WERI-Rb-1 (cell line): ENCODE measurements around the gene ABAT.

Experiments used
- DNase-seq: peaks from one replicate; pipeline ENCODE4 v3.0.0-alpha.2; 2020
- H3K27ac ChIP-seq: fragments of 250-450 bp; sonication (Bioruptor Pico); 2 replicates; pipeline ENCODE4 v1.5.1; 2020; ENCODE audit warnings: mild to moderate bottlenecking, moderate library complexity
- H3K27me3 ChIP-seq: fragments of 250-450 bp; sonication (Bioruptor Pico); 2 replicates; pipeline ENCODE4 v1.5.1; 2021; ENCODE audit warnings: mild to moderate bottlenecking, low read depth, moderate library complexity; ENCODE audit not compliant: insufficient read depth, severe bottlenecking
- H3K36me3 ChIP-seq: fragments of 250-450 bp; sonication (Bioruptor Pico); 2 replicates; pipeline ENCODE4 v1.5.1; 2020; ENCODE audit warnings: mild to moderate bottlenecking, moderate library complexity
- H3K4me3 ChIP-seq: 2 replicates; pipeline ENCODE4 v1.5.1; 2011; ENCODE audit warnings: low read depth, mild to moderate bottlenecking, control low read depth, low read length
- H3K9me3 ChIP-seq: fragments of 250-450 bp; sonication (Bioruptor Pico); 2 replicates; pipeline ENCODE4 v1.5.1; 2021; ENCODE audit warnings: mild to moderate bottlenecking, moderate library complexity; ENCODE audit not compliant: severe bottlenecking
- TF ChIP-seq, protein P1 (sequence below): IDR thresholded peaks from 2 replicates; pipeline ENCODE4 v1.5.1; 2011; ENCODE audit warnings: low read depth, mild to moderate bottlenecking, control low read depth, inconsistent platforms, low read length

The ABAT gene

DNA sequence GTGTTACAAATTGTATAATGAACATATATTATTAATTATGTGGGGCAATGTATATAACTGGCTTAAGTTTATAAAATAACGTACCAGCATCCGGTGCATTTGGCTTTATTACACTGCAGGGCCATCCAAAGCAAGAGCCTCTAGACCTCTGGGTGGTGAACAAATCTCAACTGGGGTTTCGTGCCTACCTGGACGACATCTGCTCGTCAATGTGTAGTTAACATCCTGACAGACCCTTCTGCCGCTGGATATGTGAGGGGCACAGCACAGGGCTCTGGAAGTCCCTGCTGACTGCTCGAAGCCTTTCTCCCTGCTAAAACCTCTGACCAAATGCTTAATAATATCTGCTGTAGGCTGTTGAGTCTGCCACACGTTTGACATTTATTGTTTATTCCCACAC lies 120.7 kb downstream of the ABAT start:
- Histone ChIP-seq H3K4me3 (no peak overlapping the region), H3K27me3 (no peaks in the 10 kb centered on the region), H3K36me3 (peaks cover 3% of the 10 kb centered on the region; the same call in 1 of the 2 replicates), H3K27ac (no peak overlapping the region), H3K9me3 (no peaks in the 10 kb centered on the region)
- DNase-seq: no peak
- TF ChIP-seq, protein P1, sequence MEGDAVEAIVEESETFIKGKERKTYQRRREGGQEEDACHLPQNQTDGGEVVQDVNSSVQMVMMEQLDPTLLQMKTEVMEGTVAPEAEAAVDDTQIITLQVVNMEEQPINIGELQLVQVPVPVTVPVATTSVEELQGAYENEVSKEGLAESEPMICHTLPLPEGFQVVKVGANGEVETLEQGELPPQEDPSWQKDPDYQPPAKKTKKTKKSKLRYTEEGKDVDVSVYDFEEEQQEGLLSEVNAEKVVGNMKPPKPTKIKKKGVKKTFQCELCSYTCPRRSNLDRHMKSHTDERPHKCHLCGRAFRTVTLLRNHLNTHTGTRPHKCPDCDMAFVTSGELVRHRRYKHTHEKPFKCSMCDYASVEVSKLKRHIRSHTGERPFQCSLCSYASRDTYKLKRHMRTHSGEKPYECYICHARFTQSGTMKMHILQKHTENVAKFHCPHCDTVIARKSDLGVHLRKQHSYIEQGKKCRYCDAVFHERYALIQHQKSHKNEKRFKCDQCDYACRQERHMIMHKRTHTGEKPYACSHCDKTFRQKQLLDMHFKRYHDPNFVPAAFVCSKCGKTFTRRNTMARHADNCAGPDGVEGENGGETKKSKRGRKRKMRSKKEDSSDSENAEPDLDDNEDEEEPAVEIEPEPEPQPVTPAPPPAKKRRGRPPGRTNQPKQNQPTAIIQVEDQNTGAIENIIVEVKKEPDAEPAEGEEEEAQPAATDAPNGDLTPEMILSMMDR: no peak

DNA sequence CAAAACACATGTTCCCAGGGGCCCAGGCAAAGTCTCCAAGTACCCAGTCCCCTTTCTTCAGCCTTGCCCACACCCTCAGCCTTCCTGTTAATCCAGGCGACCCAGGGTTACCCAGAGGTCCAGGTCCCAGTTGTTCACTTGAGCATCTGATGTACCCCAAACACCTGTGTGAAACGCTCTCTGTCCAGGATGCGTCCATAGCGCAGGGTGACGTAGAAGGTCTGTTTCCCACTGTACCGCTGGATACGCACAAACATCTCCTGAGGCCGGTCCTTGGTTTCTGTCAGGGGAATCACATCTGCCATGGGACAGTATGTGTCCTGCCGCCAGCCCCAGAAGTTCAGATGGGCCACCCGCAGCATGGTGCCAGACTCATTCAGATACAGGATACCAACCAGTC lies 121.4 kb downstream of the ABAT start:
- peaks cover 3% of the 10 kb centered on the region; the same call in 1 of the 2 replicates for H3K36me3 ChIP-seq
- no peak overlapping the region for H3K4me3 ChIP-seq
- no peaks in the 10 kb centered on the region for H3K27me3 ChIP-seq
- H3K9me3 ChIP-seq: no peaks in the 10 kb centered on the region
- TF ChIP-seq, protein P1: no peak
- H3K27ac ChIP-seq: no peak overlapping the region
- DNase-seq: no peak

DNA sequence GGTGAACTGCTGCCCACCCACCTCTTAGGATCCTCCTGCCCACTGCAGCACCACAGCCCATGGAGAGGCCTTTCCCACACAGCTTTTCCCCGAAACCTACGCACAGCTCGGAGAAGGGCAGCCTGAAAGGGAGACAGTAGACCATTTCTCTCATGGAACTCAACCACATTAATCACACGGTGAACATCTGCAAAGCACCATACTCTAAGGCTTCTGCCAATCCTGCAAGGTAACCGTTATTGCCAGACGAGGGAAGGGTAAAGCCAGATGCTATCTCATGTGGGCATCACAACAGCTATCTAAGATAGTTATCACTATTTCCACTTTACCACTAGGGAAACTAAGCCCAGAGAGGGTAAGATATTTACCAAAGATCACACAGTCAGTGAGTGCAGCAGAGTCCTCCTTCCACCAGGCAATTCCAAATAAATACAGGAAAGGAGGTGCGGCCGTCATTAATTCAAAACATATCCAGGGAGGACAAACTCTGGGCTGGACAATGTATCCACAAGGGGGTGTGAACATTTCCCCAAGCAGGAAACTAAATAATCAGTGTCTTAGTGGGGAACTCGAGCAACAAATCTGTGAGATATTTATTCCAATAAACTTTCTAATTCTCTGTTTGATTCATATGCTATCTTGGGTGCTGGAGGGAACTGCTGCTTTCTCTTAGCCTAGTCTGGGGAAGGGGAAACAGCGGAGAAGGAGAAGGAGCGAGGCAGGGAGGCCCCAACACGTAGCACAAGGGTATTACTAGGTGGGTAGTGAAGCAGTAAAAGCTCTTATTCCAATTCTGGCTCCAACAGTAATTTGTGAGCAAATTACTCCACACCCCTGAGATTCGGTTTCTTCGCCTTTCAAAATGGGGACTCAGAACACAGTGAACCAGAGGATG lies 122.3 kb downstream of the ABAT start:
- peaks cover 3% of the 10 kb centered on the region for H3K36me3 ChIP-seq
- peak overlapping the region; percentile 61 for H3K27ac ChIP-seq
- TF ChIP-seq, protein P1: no peak
- DNase-seq: no peak
- no peaks in the 10 kb centered on the region for H3K9me3 ChIP-seq
- H3K27me3 ChIP-seq: no peaks in the 10 kb centered on the region
- peak overlapping the region; percentile 97 for H3K4me3 ChIP-seq

DNA sequence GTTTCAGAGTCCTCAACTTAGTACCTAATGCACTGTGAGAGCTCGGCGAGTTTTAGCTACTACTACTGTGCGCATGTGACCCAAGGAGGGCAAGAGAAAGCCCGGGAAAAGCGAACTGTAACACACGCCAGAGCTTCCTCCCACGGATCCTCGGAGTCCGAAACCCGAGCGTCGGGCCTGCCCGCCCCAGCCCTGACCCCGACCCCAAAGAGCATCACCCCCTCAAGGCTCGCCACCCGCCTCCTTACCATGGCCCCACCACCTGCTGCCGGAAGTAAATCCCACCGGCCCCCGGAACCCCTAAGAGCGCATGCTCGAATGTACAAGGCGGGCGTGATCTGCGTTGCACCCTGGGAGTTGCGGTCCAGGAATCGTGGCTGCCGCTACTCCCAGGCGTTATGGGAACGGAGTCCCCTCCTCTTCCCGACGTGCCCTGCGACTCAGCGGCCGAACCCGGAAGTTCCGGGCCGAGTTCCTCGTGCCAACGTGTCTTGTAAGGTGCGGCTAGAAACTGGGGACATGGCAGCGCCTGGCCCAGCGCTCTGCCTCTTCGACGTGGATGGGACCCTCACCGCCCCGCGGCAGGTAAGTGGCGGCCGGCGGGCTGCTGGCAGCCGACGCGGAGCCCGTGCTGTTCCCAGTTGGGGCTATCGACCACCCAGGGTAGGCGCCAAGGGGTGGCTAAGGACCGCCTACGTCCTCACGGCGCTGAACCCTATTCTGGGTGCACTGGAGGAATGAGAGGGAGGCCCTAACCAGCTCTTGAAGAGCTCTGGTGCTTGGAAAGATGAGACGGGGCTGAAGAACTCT lies 123.2 kb downstream of the ABAT start, which contains the start of the genes PMM2 and TMEM186:
TSS of gene PMM2 (plus strand) at position 476 of the 810 bp plus-strand sequence. CDS start at position 520, 44 bp downstream.
TSS of gene TMEM186 (minus strand) at position 276 of the 810 bp plus-strand sequence. CDS start at position 251, 25 bp downstream.
- TF ChIP-seq, protein P1: no peak
- peak; percentile 96 for DNase-seq
- Histone ChIP-seq H3K9me3 (no peaks in the 10 kb centered on the region), H3K27me3 (no peaks in the 10 kb centered on the region), H3K4me3 (peak within 1 kb of the TSS; percentile 97), H3K36me3 (peaks cover 8% of the 10 kb centered on the region), H3K27ac (peak within 1 kb of the TSS; percentile 61)

DNA sequence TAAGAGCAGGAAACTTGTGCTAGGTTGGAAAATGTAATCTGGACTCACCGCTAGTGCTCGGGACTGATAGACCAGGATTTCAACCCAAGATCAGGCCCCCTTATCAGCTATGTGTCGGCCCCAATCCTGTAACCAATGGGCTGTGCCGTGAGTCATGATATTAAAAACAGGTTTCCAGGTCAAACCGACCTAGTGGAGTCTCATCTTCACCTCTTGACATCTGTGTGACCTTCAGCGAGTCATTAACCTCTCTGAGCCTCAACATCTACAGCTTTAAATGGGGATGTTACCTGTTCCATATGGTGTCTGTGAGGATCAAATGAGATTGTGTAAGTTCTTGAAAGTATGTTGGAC lies 123.7 kb downstream of the ABAT start:
- Histone ChIP-seq H3K9me3 (no peaks in the 10 kb centered on the region), H3K27me3 (no peaks in the 10 kb centered on the region), H3K36me3 (peaks cover 14% of the 10 kb centered on the region), H3K27ac (peak overlapping the region; percentile 61), H3K4me3 (peak overlapping the region; percentile 97)
- no peak for DNase-seq
- TF ChIP-seq, protein P1: no peak
